ENCODE data around the gene FTO.

Gene FTO

DNA sequence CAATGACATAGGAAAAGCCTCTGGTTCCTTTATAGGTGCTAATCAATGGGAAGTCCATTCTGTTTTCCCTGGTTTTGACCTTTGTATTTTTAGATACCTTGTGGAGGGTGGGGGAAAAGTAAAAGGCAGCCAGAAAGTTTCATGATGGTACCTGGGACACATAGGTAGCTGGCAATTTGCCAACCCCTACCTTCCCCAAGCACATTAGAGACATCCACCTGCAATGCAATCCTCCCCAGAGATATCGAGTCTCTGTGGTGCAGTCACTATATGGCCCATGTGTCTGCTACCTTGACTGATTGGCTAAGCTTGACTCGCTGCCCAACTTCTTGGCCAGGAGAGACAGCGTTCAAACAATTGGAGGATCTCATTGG, 496.2 kb downstream of the FTO start:
- H3K4me3 ChIP-seq (ENCODE audit: control insufficient read depth, low read depth, low read length) = no peak overlapping the region
- TF ChIP-seq, protein P1, sequence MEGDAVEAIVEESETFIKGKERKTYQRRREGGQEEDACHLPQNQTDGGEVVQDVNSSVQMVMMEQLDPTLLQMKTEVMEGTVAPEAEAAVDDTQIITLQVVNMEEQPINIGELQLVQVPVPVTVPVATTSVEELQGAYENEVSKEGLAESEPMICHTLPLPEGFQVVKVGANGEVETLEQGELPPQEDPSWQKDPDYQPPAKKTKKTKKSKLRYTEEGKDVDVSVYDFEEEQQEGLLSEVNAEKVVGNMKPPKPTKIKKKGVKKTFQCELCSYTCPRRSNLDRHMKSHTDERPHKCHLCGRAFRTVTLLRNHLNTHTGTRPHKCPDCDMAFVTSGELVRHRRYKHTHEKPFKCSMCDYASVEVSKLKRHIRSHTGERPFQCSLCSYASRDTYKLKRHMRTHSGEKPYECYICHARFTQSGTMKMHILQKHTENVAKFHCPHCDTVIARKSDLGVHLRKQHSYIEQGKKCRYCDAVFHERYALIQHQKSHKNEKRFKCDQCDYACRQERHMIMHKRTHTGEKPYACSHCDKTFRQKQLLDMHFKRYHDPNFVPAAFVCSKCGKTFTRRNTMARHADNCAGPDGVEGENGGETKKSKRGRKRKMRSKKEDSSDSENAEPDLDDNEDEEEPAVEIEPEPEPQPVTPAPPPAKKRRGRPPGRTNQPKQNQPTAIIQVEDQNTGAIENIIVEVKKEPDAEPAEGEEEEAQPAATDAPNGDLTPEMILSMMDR (IDR thresholded peaks at IDR 0.05; ENCODE audit: control insufficient read depth, insufficient read depth, low read depth, low read length, missing control alignments) = no peak
- no peak for DNase-seq (ENCODE audit: low read depth)

DNA sequence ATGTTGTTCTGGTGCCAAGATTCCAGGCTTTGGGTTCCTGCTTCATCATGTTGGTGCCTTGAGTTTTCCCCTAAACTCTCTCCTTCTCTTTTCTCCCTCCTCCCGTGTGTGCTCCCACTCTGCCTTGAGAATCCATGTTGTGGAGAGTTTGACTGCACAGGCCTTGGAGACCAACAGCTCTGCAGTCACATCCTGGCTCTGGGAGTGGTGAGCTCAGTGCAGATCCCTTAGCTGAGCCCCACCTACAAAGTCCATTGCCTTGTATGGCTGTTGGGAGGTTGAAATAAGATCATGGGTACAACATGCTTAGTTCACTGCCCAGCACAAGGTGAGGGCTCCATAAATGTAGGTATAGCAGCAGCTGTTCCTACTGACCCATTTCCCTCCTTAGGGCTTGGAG, 496.8 kb downstream of the FTO start:
- H3K4me3 ChIP-seq (ENCODE audit: control insufficient read depth, low read depth, low read length) = no peak overlapping the region
- TF ChIP-seq, protein P1 (IDR thresholded peaks at IDR 0.05; ENCODE audit: control insufficient read depth, insufficient read depth, low read depth, low read length, missing control alignments) = no peak
- DNase-seq (ENCODE audit: low read depth) = no peak

DNA sequence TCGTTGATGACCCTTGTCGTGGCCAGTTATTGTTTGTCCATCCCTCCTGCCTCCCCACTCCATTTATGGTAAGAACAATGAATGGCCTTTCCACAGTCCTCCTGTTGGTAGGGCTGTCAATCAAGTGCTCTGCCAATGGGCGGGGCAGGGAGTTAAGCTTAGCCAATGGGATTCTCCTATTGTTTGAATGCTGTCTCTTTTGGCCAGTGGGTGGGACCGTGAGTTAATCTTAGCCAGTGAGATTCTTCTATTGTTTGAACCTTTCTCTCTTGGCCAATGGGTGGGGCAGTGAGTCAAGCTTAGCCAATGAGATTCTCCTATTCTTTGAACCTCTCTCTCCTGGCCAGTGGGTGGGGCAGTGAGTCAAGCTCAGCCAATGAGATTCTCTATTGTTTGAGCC, 497.2 kb downstream of the FTO start:
- DNase-seq (ENCODE audit: low read depth) = no peak
- no peak overlapping the region for H3K4me3 ChIP-seq (ENCODE audit: control insufficient read depth, low read depth, low read length)
- TF ChIP-seq, protein P1 (IDR thresholded peaks at IDR 0.05; ENCODE audit: control insufficient read depth, insufficient read depth, low read depth, low read length, missing control alignments) = no peak

Measured in AG09309 (cell line).